ENCODE data around the gene ZNF487. TPM values are rescaled to one million over a fixed set of nuclear protein-coding genes. Genes with fewer than 3 reads are reported as not detected.

Gene ZNF487
- total and polyA plus RNA-seq, 2 of the 13 experiments (the other 11 are each of a cell fraction or from before 2014, with no cell fraction given), result 7.4 to 8.8 TPM

DNA sequence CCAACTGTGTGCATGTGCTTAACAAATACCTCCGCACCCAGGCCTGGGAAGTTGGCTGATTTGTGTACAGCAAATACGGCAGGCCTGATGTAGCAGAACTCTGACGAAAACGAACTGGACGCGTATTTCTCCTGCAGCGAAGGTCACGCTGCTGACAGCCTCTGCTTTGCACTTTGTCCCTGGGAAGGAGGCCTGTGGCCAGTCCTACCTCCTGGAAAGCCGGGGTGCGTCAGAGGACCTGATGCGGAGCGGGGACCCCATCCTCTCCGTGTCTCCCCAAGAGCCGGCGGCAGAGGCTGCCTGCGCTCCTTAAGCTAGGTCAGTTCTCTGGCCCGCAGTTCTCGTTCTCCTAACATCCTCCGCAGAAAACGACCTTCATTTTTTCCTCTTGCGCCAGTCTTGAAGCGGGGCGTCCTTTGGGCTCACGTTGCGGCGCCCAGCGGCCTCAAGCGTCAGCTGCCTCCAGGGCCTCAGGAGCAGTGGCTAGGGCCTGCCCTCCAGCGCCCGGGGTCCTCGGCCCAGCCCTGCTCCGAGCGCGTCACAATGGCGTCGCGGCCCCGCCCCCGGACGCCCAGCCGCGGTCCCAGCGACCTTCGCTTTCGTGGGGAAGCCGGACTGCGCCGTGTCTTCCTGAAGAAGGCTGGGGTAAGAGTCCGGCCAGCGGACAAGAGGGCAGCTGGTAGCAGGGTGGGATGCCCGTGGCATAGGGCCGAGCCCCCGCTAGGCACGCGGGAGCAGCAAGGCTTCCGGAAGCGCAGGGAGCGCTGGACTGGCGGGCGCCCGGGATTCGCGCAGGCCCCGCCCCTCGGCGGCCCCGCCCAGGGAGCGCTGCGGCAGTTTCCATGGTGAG is at the start of gene ZNF487 (continued):
- TF ChIP-seq, protein P1, sequence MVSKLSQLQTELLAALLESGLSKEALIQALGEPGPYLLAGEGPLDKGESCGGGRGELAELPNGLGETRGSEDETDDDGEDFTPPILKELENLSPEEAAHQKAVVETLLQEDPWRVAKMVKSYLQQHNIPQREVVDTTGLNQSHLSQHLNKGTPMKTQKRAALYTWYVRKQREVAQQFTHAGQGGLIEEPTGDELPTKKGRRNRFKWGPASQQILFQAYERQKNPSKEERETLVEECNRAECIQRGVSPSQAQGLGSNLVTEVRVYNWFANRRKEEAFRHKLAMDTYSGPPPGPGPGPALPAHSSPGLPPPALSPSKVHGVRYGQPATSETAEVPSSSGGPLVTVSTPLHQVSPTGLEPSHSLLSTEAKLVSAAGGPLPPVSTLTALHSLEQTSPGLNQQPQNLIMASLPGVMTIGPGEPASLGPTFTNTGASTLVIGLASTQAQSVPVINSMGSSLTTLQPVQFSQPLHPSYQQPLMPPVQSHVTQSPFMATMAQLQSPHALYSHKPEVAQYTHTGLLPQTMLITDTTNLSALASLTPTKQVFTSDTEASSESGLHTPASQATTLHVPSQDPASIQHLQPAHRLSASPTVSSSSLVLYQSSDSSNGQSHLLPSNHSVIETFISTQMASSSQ (IDR thresholded peaks at IDR 0.05; ENCODE audit: low read depth), result no peak
- TF ChIP-seq, protein P1 (CRISPR knock-in tag; IDR thresholded peaks at IDR 0.05; ENCODE audit: borderline replicate concordance), result peak; percentile 50; the same call in 1 of the 2 replicates
- TF ChIP-seq, protein P2, sequence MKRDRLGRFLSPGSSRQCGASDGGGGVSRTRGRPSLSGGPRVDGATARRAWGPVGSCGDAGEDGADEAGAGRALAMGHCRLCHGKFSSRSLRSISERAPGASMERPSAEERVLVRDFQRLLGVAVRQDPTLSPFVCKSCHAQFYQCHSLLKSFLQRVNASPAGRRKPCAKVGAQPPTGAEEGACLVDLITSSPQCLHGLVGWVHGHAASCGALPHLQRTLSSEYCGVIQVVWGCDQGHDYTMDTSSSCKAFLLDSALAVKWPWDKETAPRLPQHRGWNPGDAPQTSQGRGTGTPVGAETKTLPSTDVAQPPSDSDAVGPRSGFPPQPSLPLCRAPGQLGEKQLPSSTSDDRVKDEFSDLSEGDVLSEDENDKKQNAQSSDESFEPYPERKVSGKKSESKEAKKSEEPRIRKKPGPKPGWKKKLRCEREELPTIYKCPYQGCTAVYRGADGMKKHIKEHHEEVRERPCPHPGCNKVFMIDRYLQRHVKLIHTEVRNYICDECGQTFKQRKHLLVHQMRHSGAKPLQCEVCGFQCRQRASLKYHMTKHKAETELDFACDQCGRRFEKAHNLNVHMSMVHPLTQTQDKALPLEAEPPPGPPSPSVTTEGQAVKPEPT (CRISPR knock-in tag; IDR thresholded peaks at IDR 0.05; ENCODE audit: low read depth), result peak; percentile 26; the same call in 1 of the 2 replicates
- no peak for TF ChIP-seq ZNF17 (CRISPR knock-in tag; IDR thresholded peaks at IDR 0.05)
- TF ChIP-seq, protein P3, sequence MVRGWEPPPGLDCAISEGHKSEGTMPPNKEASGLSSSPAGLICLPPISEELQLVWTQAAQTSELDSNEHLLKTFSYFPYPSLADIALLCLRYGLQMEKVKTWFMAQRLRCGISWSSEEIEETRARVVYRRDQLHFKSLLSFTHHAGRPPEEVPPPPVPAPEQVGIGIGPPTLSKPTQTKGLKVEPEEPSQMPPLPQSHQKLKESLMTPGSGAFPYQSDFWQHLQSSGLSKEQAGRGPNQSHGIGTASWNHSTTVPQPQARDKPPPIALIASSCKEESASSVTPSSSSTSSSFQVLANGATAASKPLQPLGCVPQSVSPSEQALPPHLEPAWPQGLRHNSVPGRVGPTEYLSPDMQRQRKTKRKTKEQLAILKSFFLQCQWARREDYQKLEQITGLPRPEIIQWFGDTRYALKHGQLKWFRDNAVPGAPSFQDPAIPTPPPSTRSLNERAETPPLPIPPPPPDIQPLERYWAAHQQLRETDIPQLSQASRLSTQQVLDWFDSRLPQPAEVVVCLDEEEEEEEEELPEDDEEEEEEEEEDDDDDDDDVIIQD (CRISPR knock-in tag; IDR thresholded peaks at IDR 0.05; ENCODE audit: low read depth), result no peak; the same call in 1 of the 2 replicates
- TF ChIP-seq, protein P4, sequence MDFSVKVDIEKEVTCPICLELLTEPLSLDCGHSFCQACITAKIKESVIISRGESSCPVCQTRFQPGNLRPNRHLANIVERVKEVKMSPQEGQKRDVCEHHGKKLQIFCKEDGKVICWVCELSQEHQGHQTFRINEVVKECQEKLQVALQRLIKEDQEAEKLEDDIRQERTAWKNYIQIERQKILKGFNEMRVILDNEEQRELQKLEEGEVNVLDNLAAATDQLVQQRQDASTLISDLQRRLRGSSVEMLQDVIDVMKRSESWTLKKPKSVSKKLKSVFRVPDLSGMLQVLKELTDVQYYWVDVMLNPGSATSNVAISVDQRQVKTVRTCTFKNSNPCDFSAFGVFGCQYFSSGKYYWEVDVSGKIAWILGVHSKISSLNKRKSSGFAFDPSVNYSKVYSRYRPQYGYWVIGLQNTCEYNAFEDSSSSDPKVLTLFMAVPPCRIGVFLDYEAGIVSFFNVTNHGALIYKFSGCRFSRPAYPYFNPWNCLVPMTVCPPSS (IDR thresholded peaks at IDR 0.05), result no peak
- no peak for TF ChIP-seq NFIB (CRISPR knock-in tag; IDR thresholded peaks at IDR 0.05; ENCODE audit: borderline replicate concordance)
- TF ChIP-seq, protein P5, sequence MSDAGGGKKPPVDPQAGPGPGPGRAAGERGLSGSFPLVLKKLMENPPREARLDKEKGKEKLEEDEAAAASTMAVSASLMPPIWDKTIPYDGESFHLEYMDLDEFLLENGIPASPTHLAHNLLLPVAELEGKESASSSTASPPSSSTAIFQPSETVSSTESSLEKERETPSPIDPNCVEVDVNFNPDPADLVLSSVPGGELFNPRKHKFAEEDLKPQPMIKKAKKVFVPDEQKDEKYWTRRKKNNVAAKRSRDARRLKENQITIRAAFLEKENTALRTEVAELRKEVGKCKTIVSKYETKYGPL (CRISPR knock-in tag; IDR thresholded peaks at IDR 0.05), result no peak
- 0 out of 2 replicates have a peak, but pooled peaks have one; percentile 34 for TF ChIP-seq FOXO1 (CRISPR knock-in tag; IDR thresholded peaks at IDR 0.05)
- TF ChIP-seq, protein P6, sequence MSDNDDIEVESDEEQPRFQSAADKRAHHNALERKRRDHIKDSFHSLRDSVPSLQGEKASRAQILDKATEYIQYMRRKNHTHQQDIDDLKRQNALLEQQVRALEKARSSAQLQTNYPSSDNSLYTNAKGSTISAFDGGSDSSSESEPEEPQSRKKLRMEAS (IDR thresholded peaks at IDR 0.05), result peak; percentile 74; the same call in 1 of the 2 replicates
- TF ChIP-seq NKX3-1 (CRISPR knock-in tag; IDR thresholded peaks at IDR 0.05), result no peak
- peak; percentile 76 for TF ChIP-seq SP5 (CRISPR knock-in tag; IDR thresholded peaks at IDR 0.05; ENCODE audit: borderline replicate concordance, low read depth)
- peak; percentile 60; the same call in 1 of the 2 replicates for TF ChIP-seq SALL2 (CRISPR knock-in tag; IDR thresholded peaks at IDR 0.05)
- no peak; the same call in 1 of the 2 replicates for TF ChIP-seq PITX1 (CRISPR knock-in tag; IDR thresholded peaks at IDR 0.05)
- no peak for TF ChIP-seq ZNF207 (IDR thresholded peaks at IDR 0.05; ENCODE audit: borderline replicate concordance)
- peak; percentile 88 to 89 for TF ChIP-seq POLR2A (IDR thresholded peaks at IDR 0.05; ENCODE audit: insufficient read depth in 1 of 2, low read depth in 2 of 2, low read length in 2 of 2)
- TF ChIP-seq, protein P7, sequence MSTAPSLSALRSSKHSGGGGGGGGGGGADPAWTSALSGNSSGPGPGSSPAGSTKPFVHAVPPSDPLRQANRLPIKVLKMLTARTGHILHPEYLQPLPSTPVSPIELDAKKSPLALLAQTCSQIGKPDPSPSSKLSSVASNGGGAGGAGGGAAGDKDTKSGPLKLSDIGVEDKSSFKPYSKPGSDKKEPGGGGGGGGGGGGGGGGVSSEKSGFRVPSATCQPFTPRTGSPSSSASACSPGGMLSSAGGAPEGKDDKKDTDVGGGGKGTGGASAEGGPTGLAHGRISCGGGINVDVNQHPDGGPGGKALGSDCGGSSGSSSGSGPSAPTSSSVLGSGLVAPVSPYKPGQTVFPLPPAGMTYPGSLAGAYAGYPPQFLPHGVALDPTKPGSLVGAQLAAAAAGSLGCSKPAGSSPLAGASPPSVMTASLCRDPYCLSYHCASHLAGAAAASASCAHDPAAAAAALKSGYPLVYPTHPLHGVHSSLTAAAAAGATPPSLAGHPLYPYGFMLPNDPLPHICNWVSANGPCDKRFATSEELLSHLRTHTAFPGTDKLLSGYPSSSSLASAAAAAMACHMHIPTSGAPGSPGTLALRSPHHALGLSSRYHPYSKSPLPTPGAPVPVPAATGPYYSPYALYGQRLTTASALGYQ (CRISPR knock-in tag; IDR thresholded peaks at IDR 0.05), result no peak

Measured in HepG2 (cell line).